Uterus (tissue), 2 donors: ENCODE data around the gene SLC44A1.

Source experiments
- POLR2A ChIP-seq, 2 donors: fragments of 450-650 bp; IDR thresholded peaks; one replicate each; pipeline ENCODE4 v1.6.1; 2016; ENCODE audit warnings: antibody characterized with exemption in 2 of 2, mild to moderate bottlenecking in 1 of 2, moderate library complexity in 1 of 2
- TF ChIP-seq, protein P1 (sequence below), 4 experiments: fragments of 200-600 bp in 2 of 4; fragments of 450-650 bp in 2 of 4; sonication (generic) in 2 of 4; IDR thresholded peaks; one replicate each; pipeline ENCODE4 v1.5.1; 2016 to 2019; ENCODE audit warnings: antibody characterized with exemption in 4 of 4, mild to moderate bottlenecking in 2 of 4, moderate library complexity in 1 of 4

DNA sequence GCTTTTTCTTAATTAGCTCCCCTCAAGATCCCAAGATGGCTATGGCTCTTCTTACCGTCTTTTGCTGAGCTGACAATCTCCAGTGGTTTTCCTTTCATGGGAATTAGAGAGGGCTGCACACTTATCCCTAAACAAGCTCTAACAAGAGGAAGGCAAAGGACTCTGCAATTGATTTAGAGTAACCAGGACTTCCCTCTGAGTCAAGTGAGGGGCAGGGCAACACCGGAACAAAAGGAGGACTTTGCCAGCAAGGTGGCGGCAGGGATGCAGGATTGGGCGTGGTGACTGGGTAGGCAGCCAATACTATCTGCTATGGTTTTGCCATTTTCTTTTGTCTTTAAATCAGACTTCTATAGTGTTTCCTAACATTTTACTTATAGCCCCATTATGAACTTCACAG lies 9.8 kb downstream of the SLC44A1 start:
- TF ChIP-seq, protein P1, sequence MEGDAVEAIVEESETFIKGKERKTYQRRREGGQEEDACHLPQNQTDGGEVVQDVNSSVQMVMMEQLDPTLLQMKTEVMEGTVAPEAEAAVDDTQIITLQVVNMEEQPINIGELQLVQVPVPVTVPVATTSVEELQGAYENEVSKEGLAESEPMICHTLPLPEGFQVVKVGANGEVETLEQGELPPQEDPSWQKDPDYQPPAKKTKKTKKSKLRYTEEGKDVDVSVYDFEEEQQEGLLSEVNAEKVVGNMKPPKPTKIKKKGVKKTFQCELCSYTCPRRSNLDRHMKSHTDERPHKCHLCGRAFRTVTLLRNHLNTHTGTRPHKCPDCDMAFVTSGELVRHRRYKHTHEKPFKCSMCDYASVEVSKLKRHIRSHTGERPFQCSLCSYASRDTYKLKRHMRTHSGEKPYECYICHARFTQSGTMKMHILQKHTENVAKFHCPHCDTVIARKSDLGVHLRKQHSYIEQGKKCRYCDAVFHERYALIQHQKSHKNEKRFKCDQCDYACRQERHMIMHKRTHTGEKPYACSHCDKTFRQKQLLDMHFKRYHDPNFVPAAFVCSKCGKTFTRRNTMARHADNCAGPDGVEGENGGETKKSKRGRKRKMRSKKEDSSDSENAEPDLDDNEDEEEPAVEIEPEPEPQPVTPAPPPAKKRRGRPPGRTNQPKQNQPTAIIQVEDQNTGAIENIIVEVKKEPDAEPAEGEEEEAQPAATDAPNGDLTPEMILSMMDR (IDR thresholded peaks at IDR 0.05): no peak
- no peak for TF ChIP-seq POLR2A (IDR thresholded peaks at IDR 0.05)
